Upper lobe of right lung (tissue), 1 donor: ENCODE data around the gene SRRM4. TPM values are rescaled to one million over a fixed set of nuclear protein-coding genes. Genes with fewer than 3 reads are reported as not detected.

Experiments used
- ATAC-seq: fragments of 200-7000 bp; cut with Tn5 transposase; one replicate; pipeline ENCODE4 v1.9.1; 2020; ENCODE audit warnings: mild to moderate bottlenecking, moderate library complexity
- DNase-seq: peaks from one replicate; pipeline ENCODE4 v3.0.0-alpha.2; 2020
- H3K27ac ChIP-seq: fragments of 200-600 bp; one replicate; pipeline ENCODE4 v1.8.0; 2022
- H3K27me3 ChIP-seq: fragments of 200-600 bp; one replicate; pipeline ENCODE4 v1.8.0; 2022; ENCODE audit warnings: mild to moderate bottlenecking
- H3K36me3 ChIP-seq: fragments of 200-600 bp; one replicate; pipeline ENCODE4 v1.8.0; 2022
- H3K4me1 ChIP-seq: fragments of 200-600 bp; one replicate; pipeline ENCODE4 v1.8.0; 2022
- H3K4me3 ChIP-seq: fragments of 200-600 bp; one replicate; pipeline ENCODE4 v1.8.0; 2022; ENCODE audit warnings: mild to moderate bottlenecking
- H3K9me3 ChIP-seq: fragments of 200-600 bp; one replicate; pipeline ENCODE4 v1.8.0; 2022
- CTCF ChIP-seq: fragments of 200-600 bp; IDR thresholded peaks from one replicate; pipeline ENCODE4 v1.8.0; 2022; ENCODE audit warnings: antibody characterized with exemption
- intact Hi-C: fragments of 100-400 bp; cut with DNase I; formaldehyde crosslinking; loops from one replicate; pipeline ENCODE4 v1.11.0; 2022
- total RNA-seq: library from RNA; stranded (reverse); fragmentation: NEBNext Ultra II Directional; extraction: Animal tissue kit (Norgen Biotek cat#: 25700); gene quantifications from one replicate; pipeline ENCODE4 v1.2.1, GENCODE V29; 2021
- donor health status: DM: no; HTN: yes; CAD: no; lungs with severe emphysema.

SRRM4 gene
- total RNA-seq, 1 donor from 2014 or later = 0.12 TPM

- TF ChIP-seq CTCF = no peak
- DNase-seq (no peak), ATAC-seq (no peak)
- Histone ChIP-seq H3K4me3 (peak overlapping the region; percentile 77), H3K4me1 (peaks cover 51% of the 10 kb centered on the region), H3K36me3 (peaks cover 14% of the 10 kb centered on the region), H3K27ac (peak overlapping the region; percentile 66), H3K9me3 (no peaks in the 10 kb centered on the region), H3K27me3 (no peaks in the 10 kb centered on the region)
- intact Hi-C loops = no loop called here
Measured at GRCh38 chr12:119182701-119183493, 201.6 kb downstream of the SRRM4 start.

GRCh38 chr12:119183942-119184695 lies 202.8 kb downstream of the SRRM4 start:
- intact Hi-C loops = no loop called here
- H3K9me3 ChIP-seq = no peaks in the 10 kb centered on the region
- peak overlapping the region; percentile 43 for H3K27ac ChIP-seq
- DNase-seq = no peak
- no peaks in the 10 kb centered on the region for H3K27me3 ChIP-seq
- peak overlapping the region; percentile 77 for H3K4me3 ChIP-seq
- peaks cover 55% of the 10 kb centered on the region for H3K4me1 ChIP-seq
- no peak for TF ChIP-seq CTCF
- no peak for ATAC-seq
- H3K36me3 ChIP-seq = peaks cover 15% of the 10 kb centered on the region

GRCh38 chr12:119195256-119195655 lies 213.9 kb downstream of the SRRM4 start:
- Histone ChIP-seq H3K27ac (no peak overlapping the region), H3K4me3 (no peak overlapping the region), H3K36me3 (peaks cover 42% of the 10 kb centered on the region), H3K9me3 (no peaks in the 10 kb centered on the region), H3K27me3 (no peaks in the 10 kb centered on the region), H3K4me1 (no peaks in the 10 kb centered on the region)
- intact Hi-C loops = no loop called here
- TF ChIP-seq CTCF = no peak
- DNase-seq (no peak), ATAC-seq (no peak)

GRCh38 chr12:119198440-119198839 lies 217.1 kb downstream of the SRRM4 start:
- no peak overlapping the region for H3K4me3 ChIP-seq
- no peak overlapping the region for H3K27ac ChIP-seq
- no peak for TF ChIP-seq CTCF
- H3K4me1 ChIP-seq = peaks cover 5% of the 10 kb centered on the region
- DNase-seq = no peak
- intact Hi-C loops = no loop called here
- ATAC-seq = no peak
- H3K27me3 ChIP-seq = no peaks in the 10 kb centered on the region
- H3K9me3 ChIP-seq = no peaks in the 10 kb centered on the region
- peaks cover 18% of the 10 kb centered on the region for H3K36me3 ChIP-seq

GRCh38 chr12:119200601-119201000 lies 219.3 kb downstream of the SRRM4 start:
- Histone ChIP-seq H3K9me3 (no peaks in the 10 kb centered on the region), H3K27ac (no peak overlapping the region), H3K4me1 (peaks cover 14% of the 10 kb centered on the region), H3K27me3 (no peaks in the 10 kb centered on the region), H3K4me3 (no peak overlapping the region), H3K36me3 (no peaks in the 10 kb centered on the region)
- intact Hi-C loops = no loop called here
- no peak for TF ChIP-seq CTCF
- ATAC-seq = peak; percentile 44
- no peak for DNase-seq
